OCI-LY7 (cell line): ENCODE measurements around the gene WFDC6. TPM values are rescaled to one million over a fixed set of nuclear protein-coding genes. Genes with fewer than 3 reads are reported as not detected.

Source experiments
- BruUV-seq: library from RNA; stranded (reverse); fragments of 400-500 nt; replicated peaks from 2 replicates; lab custom pipeline; 2021; lab: Mats Ljungman, UMichigan
- CTCF ChIA-PET: fragments of 300-600 bp; sonication (Branson Sonifier 250); formaldehyde crosslinking; loops from one replicate; lab custom pipeline; 2022; ENCODE audit warnings: antibody characterized with exemption; ENCODE audit not compliant: unreplicated experiment; lab: Charles Lee
- POLR2A ChIA-PET: fragments of 300-600 bp; sonication (Branson Sonifier 250); formaldehyde crosslinking; loops from one replicate; lab custom pipeline; 2022; ENCODE audit warnings: antibody characterized with exemption; lab: Charles Lee
- DNase-seq: peaks from one replicate; pipeline ENCODE4 v3.0.0-alpha.2; 2015; ENCODE audit warnings: low spot score
- H2AFZ ChIP-seq: fragments of 200-600 bp; sonication (generic), shearing (Covaris generic); 2 replicates; pipeline ENCODE4 v1.6.1; 2014; ENCODE audit warnings: mild to moderate bottlenecking, antibody characterized with exemption, low read length, moderate library complexity
- H3K27ac ChIP-seq: fragments of 200-600 bp; sonication (generic); 2 replicates; pipeline ENCODE4 v1.5.1; 2014; ENCODE audit warnings: mixed run types, low read depth, mild to moderate bottlenecking, moderate library complexity, low read length, inconsistent platforms; ENCODE audit not compliant: poor library complexity, severe bottlenecking
- H3K36me3 ChIP-seq: fragments of 200-600 bp; sonication (generic); 2 replicates; pipeline ENCODE4 v1.6.1; 2014; ENCODE audit warnings: mild to moderate bottlenecking, antibody characterized with exemption, low read length, moderate library complexity, mixed read lengths; ENCODE audit not compliant: insufficient read depth
- H3K4me1 ChIP-seq: fragments of 200-600 bp; sonication (generic); 2 replicates; pipeline ENCODE4 v1.5.1; 2014; ENCODE audit warnings: mild to moderate bottlenecking, low read length; ENCODE audit not compliant: insufficient read depth, poor library complexity, severe bottlenecking
- H3K4me2 ChIP-seq: fragments of 200-600 bp; sonication (generic); 2 replicates; pipeline ENCODE4 v1.6.1; 2014; ENCODE audit warnings: mild to moderate bottlenecking, low read length
- H3K4me3 ChIP-seq: fragments of 200-600 bp; sonication (generic); 2 replicates; pipeline ENCODE4 v1.5.1; 2014; ENCODE audit warnings: mild to moderate bottlenecking, low read depth, low read length; ENCODE audit not compliant: poor library complexity, severe bottlenecking
- H3K79me2 ChIP-seq: fragments of 200-600 bp; sonication (generic); 2 replicates; pipeline ENCODE4 v1.6.1; 2016; ENCODE audit warnings: low read depth, mild to moderate bottlenecking, low read length, moderate library complexity, mixed read lengths; ENCODE audit not compliant: insufficient read depth
- H3K9me2 ChIP-seq: fragments of 200-600 bp; sonication (generic); 2 replicates; pipeline ENCODE4 v1.6.1; 2016; ENCODE audit warnings: mild to moderate bottlenecking, low read length, mixed read lengths; ENCODE audit not compliant: insufficient read depth
- H3K9me3 ChIP-seq: fragments of 200-600 bp; sonication (generic); 2 replicates; pipeline ENCODE4 v1.6.1; 2014; ENCODE audit warnings: mild to moderate bottlenecking, mixed run types, low read length, mixed read lengths
- H4K20me1 ChIP-seq: fragments of 200-600 bp; sonication (generic); 2 replicates; pipeline ENCODE4 v1.6.1; 2014; ENCODE audit warnings: mild to moderate bottlenecking, antibody characterized with exemption, low read length, moderate library complexity, mixed read lengths; ENCODE audit not compliant: insufficient read depth
- EZH2phosphoT487 ChIP-seq: fragments of 200-600 bp; sonication (generic); IDR thresholded peaks from 2 replicates; pipeline ENCODE4 v1.6.1; 2018; ENCODE audit warnings: low read depth, borderline replicate concordance, mild to moderate bottlenecking, mixed run types, antibody characterized with exemption, low read length, moderate library complexity, mixed read lengths
- intact Hi-C: fragments of 100-400 bp; cut with micrococcal nuclease; formaldehyde crosslinking; loops from one replicate; pipeline ENCODE4 v1.10.0; 2022; ENCODE audit not compliant: unreplicated experiment
- total RNA-seq, 2 experiments: library from RNA; depleted of rRNA in 1 of 2; stranded (reverse); fragments of >200 nt in 1 of 2; shearing (Covaris generic) in 1 of 2; gene quantifications; 2 replicates each; pipeline ENCODE4 v1.2.3, GENCODE V29; 2014 to 2022
- TF ChIP-seq, protein P1 (sequence below): fragments of 200-600 bp; sonication (generic); conservative IDR thresholded peaks from 2 replicates; pipeline ENCODE4 v1.5.1; 2014; ENCODE audit warnings: mild to moderate bottlenecking, antibody characterized with exemption, low read length, moderate library complexity, mixed read lengths

Gene WFDC6
- total RNA-seq, 2 experiments from 2014 or later: not detected

DNA sequence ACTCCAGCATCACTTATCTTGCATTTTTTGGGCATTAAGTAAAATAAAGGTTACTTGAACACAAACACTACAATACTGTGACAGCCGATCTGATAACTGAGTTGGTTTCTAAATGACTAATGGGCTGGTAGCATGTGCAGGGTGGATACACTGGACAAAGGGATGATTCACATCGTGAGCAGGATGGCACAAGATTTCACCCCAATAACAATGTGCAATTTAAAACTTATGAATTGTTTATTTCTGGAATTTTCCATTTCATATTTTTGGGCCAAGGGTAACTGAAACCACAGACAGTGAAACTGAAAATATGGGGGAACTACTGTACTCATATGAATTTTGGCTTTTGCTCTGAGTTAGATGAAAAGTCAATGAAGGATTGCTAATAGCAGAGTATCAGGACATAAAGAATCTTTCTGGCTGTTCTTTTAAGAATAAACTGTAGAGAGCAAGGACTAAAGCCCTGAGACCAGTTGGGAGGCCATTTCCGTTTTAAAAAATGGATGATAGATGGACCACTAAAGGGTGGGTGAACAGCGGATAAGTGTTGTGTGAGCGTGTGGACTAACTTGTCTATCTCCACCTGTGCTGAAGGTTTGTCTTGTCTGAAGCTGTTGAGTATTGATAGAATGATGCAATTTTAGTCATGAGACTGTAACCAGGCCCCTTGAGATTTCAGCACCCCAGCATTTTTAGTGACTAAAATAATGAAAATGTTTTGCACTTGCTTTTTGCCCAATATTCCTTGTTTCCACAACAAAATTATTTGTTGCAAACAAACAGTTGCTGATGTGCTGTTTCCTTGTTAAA is 32.1 kb downstream of the WFDC6 start:
- Histone ChIP-seq H2AFZ (no peak overlapping the region), H3K9me3 (no peaks in the 10 kb centered on the region), H3K79me2 (no peaks in the 10 kb centered on the region), H3K27ac (no peak overlapping the region), H3K9me2 (no peaks in the 10 kb centered on the region), H4K20me1 (no peaks in the 10 kb centered on the region), H3K4me1 (no peaks in the 10 kb centered on the region), H3K4me3 (no peak overlapping the region), H3K36me3 (no peaks in the 10 kb centered on the region), H3K4me2 (no peak overlapping the region)
- TF ChIP-seq EZH2phosphoT487: no peak
- TF ChIP-seq, protein P1, sequence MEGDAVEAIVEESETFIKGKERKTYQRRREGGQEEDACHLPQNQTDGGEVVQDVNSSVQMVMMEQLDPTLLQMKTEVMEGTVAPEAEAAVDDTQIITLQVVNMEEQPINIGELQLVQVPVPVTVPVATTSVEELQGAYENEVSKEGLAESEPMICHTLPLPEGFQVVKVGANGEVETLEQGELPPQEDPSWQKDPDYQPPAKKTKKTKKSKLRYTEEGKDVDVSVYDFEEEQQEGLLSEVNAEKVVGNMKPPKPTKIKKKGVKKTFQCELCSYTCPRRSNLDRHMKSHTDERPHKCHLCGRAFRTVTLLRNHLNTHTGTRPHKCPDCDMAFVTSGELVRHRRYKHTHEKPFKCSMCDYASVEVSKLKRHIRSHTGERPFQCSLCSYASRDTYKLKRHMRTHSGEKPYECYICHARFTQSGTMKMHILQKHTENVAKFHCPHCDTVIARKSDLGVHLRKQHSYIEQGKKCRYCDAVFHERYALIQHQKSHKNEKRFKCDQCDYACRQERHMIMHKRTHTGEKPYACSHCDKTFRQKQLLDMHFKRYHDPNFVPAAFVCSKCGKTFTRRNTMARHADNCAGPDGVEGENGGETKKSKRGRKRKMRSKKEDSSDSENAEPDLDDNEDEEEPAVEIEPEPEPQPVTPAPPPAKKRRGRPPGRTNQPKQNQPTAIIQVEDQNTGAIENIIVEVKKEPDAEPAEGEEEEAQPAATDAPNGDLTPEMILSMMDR: no peak
- no TSS peak for BruUV-seq
- CTCF ChIA-PET: no interaction called here
- intact Hi-C loops: no loop called here
- POLR2A ChIA-PET: interaction anchor here (0.7 kb wide), 1 partner anchor 150 kb away, joined by 3 read pairs; no protein-coding TSS in a partner anchor
- DNase-seq: no peak

DNA sequence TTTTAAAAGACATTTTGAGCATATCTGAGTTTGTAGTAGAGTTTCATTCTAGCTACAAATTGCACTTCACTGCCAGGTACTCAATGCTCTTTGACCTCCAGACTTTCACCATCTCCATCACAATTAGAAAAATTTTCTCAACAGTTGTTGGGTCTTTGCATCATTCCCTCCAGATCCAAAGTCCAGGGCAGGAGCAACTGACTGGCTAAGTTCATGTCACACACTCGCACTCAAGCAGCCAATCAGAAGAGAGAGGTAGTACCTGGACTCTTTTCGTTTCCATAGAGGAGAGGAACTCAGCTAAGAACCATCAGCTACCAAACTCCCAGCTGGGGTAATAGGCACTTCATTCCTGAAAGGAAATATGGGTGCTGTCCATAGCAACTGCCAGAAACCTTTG is 32.9 kb downstream of the WFDC6 start:
- no peak overlapping the region for H3K27ac ChIP-seq
- CTCF ChIA-PET: no interaction called here
- TF ChIP-seq, protein P1: no peak
- TF ChIP-seq EZH2phosphoT487: no peak
- no peaks in the 10 kb centered on the region for H3K9me2 ChIP-seq
- no peak for DNase-seq
- no peaks in the 10 kb centered on the region for H3K4me1 ChIP-seq
- no peak overlapping the region for H3K4me3 ChIP-seq
- H3K36me3 ChIP-seq: no peaks in the 10 kb centered on the region
- no peaks in the 10 kb centered on the region for H3K9me3 ChIP-seq
- H4K20me1 ChIP-seq: no peaks in the 10 kb centered on the region
- intact Hi-C loops: no loop called here
- BruUV-seq: no TSS peak
- no peak overlapping the region for H3K4me2 ChIP-seq
- POLR2A ChIA-PET: no interaction called here
- H2AFZ ChIP-seq: no peak overlapping the region
- H3K79me2 ChIP-seq: no peaks in the 10 kb centered on the region

DNA sequence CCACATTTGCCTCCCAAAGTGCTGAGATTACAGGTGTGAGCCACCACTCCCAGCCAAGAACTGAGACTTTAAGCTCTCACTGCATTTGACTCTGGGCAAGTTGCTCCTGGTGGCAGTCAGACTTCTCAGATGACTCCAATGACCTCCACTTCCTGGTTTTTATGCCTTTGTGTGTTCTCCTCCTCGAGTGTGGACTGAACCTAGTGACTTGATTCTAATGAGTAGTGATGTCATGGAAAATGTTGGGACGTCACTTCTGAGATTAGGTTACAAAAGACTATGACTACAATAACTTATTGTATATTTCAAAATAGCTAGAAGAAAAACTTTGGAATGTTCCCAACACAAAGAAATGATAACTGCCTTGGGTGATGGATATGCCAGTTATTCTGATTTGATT is 35.9 kb downstream of the WFDC6 start:
- no TSS peak for BruUV-seq
- Histone ChIP-seq H3K4me2 (no peak overlapping the region), H3K4me3 (no peak overlapping the region), H2AFZ (no peak overlapping the region), H3K9me2 (no peaks in the 10 kb centered on the region), H4K20me1 (no peaks in the 10 kb centered on the region), H3K79me2 (no peaks in the 10 kb centered on the region), H3K9me3 (no peaks in the 10 kb centered on the region), H3K36me3 (no peaks in the 10 kb centered on the region), H3K4me1 (no peaks in the 10 kb centered on the region), H3K27ac (no peak overlapping the region)
- no peak for TF ChIP-seq EZH2phosphoT487
- TF ChIP-seq, protein P1: no peak
- no peak for DNase-seq
- intact Hi-C loops: no loop called here
- ChIA-PET POLR2A (no interaction called here), CTCF (no interaction called here)
